Astrocyte (in vitro differentiated cells and primary cell): Measurements from ENCODE around the gene NAALADL1. TPM values are rescaled to one million over a fixed set of nuclear protein-coding genes. Genes with fewer than 3 reads are reported as not detected.

ENCODE experiments used
- DNase-seq: peaks from one replicate; pipeline ENCODE4 v3.0.0-alpha.2; 2010; ENCODE audit warnings: low read depth
- FAIRE-seq: peaks from 2 replicates; lab custom pipeline; 2011; peaks lifted over from hg19 to GRCh38; lab: Jason Lieb, UNC
- H2AFZ ChIP-seq: 2 replicates; pipeline ENCODE4 v1.6.0; 2012; ENCODE audit warnings: low read depth, low read length, inconsistent platforms
- H3K27ac ChIP-seq: 2 replicates; pipeline ENCODE4 v1.5.1; 2011; ENCODE audit warnings: low read depth, low read length, inconsistent platforms
- H3K27me3 ChIP-seq: 2 replicates; pipeline ENCODE4 v1.6.0; 2011; ENCODE audit warnings: low read length, inconsistent platforms; ENCODE audit not compliant: insufficient read depth
- H3K36me3 ChIP-seq: 2 replicates; pipeline ENCODE4 v1.5.1; 2011; ENCODE audit warnings: low read length, inconsistent platforms; ENCODE audit not compliant: insufficient read depth
- H3K4me1 ChIP-seq: 2 replicates; pipeline ENCODE4 v1.5.1; 2011; ENCODE audit warnings: low read length, inconsistent platforms; ENCODE audit not compliant: insufficient read depth
- H3K4me2 ChIP-seq: 2 replicates; pipeline ENCODE4 v1.6.0; 2012; ENCODE audit warnings: low read length, inconsistent platforms
- H3K4me3 ChIP-seq: 2 replicates; pipeline ENCODE4 v1.5.1; 2011; ENCODE audit warnings: low read depth, mild to moderate bottlenecking, low read length, inconsistent platforms; ENCODE audit not compliant: insufficient read depth
- H3K79me2 ChIP-seq: 2 replicates; pipeline ENCODE4 v1.6.0; 2012; ENCODE audit warnings: mild to moderate bottlenecking, low read length, inconsistent platforms; ENCODE audit not compliant: insufficient read depth
- H3K9ac ChIP-seq: 2 replicates; pipeline ENCODE4 v1.6.0; 2012; ENCODE audit warnings: mild to moderate bottlenecking, low read length, inconsistent platforms
- H3K9me3 ChIP-seq: 2 replicates; pipeline ENCODE4 v1.5.1; 2012; ENCODE audit warnings: low read depth, mild to moderate bottlenecking, low read length, inconsistent platforms; ENCODE audit not compliant: insufficient read depth
- H4K20me1 ChIP-seq: 2 replicates; pipeline ENCODE4 v1.6.0; 2012; ENCODE audit warnings: low read length, inconsistent platforms; ENCODE audit not compliant: insufficient read depth
- H3K27ac Mint-ChIP-seq: one replicate; pipeline ENCODE4 v1.8.0; 2021; ENCODE audit warnings: mild to moderate bottlenecking, mixed read lengths; ENCODE audit not compliant: unreplicated experiment
- H3K27me3 Mint-ChIP-seq: one replicate; pipeline ENCODE4 v1.8.0; 2021; ENCODE audit warnings: low read depth, mixed read lengths; ENCODE audit not compliant: unreplicated experiment
- H3K36me3 Mint-ChIP-seq: one replicate; pipeline ENCODE4 v1.8.0; 2021; ENCODE audit warnings: low read depth, mixed read lengths; ENCODE audit not compliant: unreplicated experiment
- H3K4me1 Mint-ChIP-seq: one replicate; pipeline ENCODE4 v1.8.0; 2021; ENCODE audit warnings: low read depth, mixed read lengths; ENCODE audit not compliant: unreplicated experiment
- H3K4me3 Mint-ChIP-seq: one replicate; pipeline ENCODE4 v1.8.0; 2021; ENCODE audit warnings: mild to moderate bottlenecking, moderate library complexity, mixed read lengths; ENCODE audit not compliant: unreplicated experiment
- H3K9me3 Mint-ChIP-seq: one replicate; pipeline ENCODE4 v1.8.0; 2021; ENCODE audit warnings: mild to moderate bottlenecking, mixed read lengths; ENCODE audit not compliant: unreplicated experiment
- EZH2 ChIP-seq: IDR thresholded peaks from 2 replicates; pipeline ENCODE4 v1.6.1; 2012; ENCODE audit warnings: mild to moderate bottlenecking, low read length, inconsistent platforms; ENCODE audit not compliant: insufficient read depth
- total RNA-seq: library from RNA; stranded (reverse); gene quantifications from 2 replicates; pipeline ENCODE4 v1.2.1, GENCODE V29; 2021
- TF ChIP-seq, protein P1 (sequence below): IDR thresholded peaks from 2 replicates; pipeline ENCODE4 v1.5.1; 2011; ENCODE audit warnings: low read depth, mild to moderate bottlenecking, inconsistent platforms, low read length, moderate library complexity; ENCODE audit not compliant: insufficient read depth

The NAALADL1 gene
- total RNA-seq, 1 donor from 2014 or later, result not detected

DNA sequence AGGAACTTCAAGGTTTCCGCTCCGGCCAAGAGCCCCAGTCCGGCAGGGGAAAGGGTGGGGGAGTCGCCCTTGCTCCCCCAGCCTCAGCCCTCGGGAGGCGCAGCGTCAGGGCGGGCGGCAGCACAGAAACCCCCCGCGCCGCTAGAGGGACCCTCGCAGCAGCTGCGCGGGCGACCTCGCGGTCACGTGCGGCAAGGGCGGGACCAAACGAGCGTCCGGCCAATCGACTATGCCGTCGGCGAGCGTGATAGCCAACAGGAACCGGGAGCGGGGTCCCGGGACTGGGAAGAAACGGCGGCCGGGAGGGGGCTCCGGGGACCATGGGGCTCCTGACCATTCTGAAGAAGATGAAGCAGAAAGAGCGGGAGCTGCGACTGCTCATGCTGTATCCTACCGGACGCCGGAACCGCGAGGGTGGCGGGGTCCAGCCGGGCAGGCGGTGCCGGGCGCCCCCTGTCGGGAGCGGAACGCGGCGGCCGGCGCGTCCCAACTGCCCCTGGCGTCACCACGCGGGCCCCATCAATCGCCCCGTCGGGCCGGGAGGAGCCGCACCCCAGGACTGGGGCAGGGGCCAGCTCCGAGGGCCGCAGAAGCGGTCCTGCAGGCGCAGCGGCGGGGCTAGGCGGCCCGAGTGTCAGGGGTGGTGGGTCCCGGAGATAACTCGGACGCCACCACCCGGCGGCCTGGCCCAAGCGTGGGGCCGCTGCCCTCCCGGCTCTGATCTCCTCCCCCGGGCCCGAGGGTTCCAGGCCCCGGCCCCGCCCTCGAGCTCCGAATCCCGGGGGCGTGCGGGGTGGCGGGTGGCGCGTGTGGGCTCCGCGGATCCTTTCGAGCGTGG, 44.2 kb downstream of the NAALADL1 start, which contains the start of gene ARL2:
Gene ARL2, plus strand, starts transcription at position 273 of the 838 bp plus-strand sequence. Its CDS starts 48 bp downstream, at position 321.
- peaks cover 6% of the 10 kb centered on the region for H3K4me1 Mint-ChIP-seq
- Histone ChIP-seq H3K9ac (peak within 1 kb of the TSS; percentile 96), H3K4me2 (peak within 1 kb of the TSS; percentile 98), H2AFZ (peak within 1 kb of the TSS; percentile 94), H3K27ac (peak within 1 kb of the TSS; percentile 98), H3K9me3 (no peaks in the 10 kb centered on the region), H3K4me3 (peak within 1 kb of the TSS; percentile 80), H3K27me3 (no peaks in the 10 kb centered on the region), H3K36me3 (no peaks in the 10 kb centered on the region), H4K20me1 (no peaks in the 10 kb centered on the region), H3K4me1 (peaks cover 10% of the 10 kb centered on the region), H3K79me2 (peaks cover 19% of the 10 kb centered on the region)
- H3K36me3 Mint-ChIP-seq, result peaks cover 5% of the 10 kb centered on the region
- no peaks in the 10 kb centered on the region for H3K9me3 Mint-ChIP-seq
- TF ChIP-seq, protein P1, sequence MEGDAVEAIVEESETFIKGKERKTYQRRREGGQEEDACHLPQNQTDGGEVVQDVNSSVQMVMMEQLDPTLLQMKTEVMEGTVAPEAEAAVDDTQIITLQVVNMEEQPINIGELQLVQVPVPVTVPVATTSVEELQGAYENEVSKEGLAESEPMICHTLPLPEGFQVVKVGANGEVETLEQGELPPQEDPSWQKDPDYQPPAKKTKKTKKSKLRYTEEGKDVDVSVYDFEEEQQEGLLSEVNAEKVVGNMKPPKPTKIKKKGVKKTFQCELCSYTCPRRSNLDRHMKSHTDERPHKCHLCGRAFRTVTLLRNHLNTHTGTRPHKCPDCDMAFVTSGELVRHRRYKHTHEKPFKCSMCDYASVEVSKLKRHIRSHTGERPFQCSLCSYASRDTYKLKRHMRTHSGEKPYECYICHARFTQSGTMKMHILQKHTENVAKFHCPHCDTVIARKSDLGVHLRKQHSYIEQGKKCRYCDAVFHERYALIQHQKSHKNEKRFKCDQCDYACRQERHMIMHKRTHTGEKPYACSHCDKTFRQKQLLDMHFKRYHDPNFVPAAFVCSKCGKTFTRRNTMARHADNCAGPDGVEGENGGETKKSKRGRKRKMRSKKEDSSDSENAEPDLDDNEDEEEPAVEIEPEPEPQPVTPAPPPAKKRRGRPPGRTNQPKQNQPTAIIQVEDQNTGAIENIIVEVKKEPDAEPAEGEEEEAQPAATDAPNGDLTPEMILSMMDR, result peak; percentile 38
- no peak for TF ChIP-seq EZH2
- H3K27me3 Mint-ChIP-seq, result no peaks in the 10 kb centered on the region
- peak within 1 kb of the TSS; percentile 84 for H3K27ac Mint-ChIP-seq
- DNase-seq, result peak; percentile 79
- H3K4me3 Mint-ChIP-seq, result peak within 1 kb of the TSS; percentile 87
- FAIRE-seq, result no peak

DNA sequence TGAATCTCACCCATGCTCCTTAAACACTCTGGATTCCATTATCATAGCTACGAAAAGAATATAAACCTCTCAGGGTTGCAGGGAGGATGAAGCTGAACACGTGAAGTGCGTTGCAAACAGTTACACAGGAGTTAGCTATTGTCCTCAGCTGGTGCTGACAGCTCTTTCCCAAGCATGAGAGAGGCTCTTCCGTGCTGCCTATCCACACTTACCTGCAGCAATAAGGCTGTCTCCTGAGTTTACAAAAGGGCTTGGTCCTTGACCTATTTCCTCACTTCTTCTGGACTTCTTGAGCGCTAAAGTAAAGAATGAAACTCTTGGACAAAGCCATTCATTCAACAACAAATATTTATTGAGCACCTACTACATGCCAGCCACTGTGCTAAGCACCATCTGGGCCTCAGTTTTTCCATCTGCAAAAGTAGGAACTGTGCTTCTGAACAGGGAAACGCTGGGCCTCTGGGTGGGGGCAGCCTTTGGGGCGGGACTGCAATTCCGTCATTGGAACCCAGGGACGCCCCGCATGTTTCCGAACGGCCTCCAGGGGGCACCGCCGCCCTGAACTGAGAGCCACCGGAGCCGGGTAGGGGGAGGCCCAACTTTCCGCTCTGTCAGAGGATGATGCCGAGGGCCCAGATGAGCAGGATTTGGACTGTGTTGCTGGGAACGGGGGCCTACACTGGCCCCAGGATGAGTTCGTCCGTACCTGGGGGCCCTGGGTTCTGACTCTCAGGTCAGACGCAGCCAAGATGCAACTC, 45.0 kb downstream of the NAALADL1 start:
- H3K27me3 ChIP-seq, result no peaks in the 10 kb centered on the region
- peak; percentile 67 for DNase-seq
- H3K4me3 ChIP-seq, result peak overlapping the region; percentile 80
- no peak for FAIRE-seq
- no peaks in the 10 kb centered on the region for H4K20me1 ChIP-seq
- peak overlapping the region; percentile 96 for H3K9ac ChIP-seq
- Mint-ChIP-seq H3K27ac (peak overlapping the region; percentile 84), H3K4me1 (peaks cover 6% of the 10 kb centered on the region), H3K27me3 (no peaks in the 10 kb centered on the region), H3K4me3 (peak overlapping the region; percentile 87), H3K9me3 (no peaks in the 10 kb centered on the region), H3K36me3 (peaks cover 5% of the 10 kb centered on the region)
- H3K27ac ChIP-seq, result peak overlapping the region; percentile 98
- H3K9me3 ChIP-seq, result no peaks in the 10 kb centered on the region
- H3K4me1 ChIP-seq, result peaks cover 10% of the 10 kb centered on the region
- peak overlapping the region; percentile 94 for H2AFZ ChIP-seq
- TF ChIP-seq, protein P1, result peak; percentile 47
- no peak for TF ChIP-seq EZH2
- H3K4me2 ChIP-seq, result peak overlapping the region; percentile 98
- no peaks in the 10 kb centered on the region for H3K36me3 ChIP-seq
- H3K79me2 ChIP-seq, result peaks cover 19% of the 10 kb centered on the region
